DMS79 treated with DMSO at 0.1 percent for 48 hours (cell line): ENCODE results near the gene CERS1.

Source experiments
- DNase-seq: peaks from one replicate; lab custom pipeline; 2025; lab: John Stamatoyannopoulos, UW

Gene CERS1

GRCh38 chr19:18898607-18899408 lies 2.9 kb upstream of the CERS1 start:
- no peak for DNase-seq

DNA sequence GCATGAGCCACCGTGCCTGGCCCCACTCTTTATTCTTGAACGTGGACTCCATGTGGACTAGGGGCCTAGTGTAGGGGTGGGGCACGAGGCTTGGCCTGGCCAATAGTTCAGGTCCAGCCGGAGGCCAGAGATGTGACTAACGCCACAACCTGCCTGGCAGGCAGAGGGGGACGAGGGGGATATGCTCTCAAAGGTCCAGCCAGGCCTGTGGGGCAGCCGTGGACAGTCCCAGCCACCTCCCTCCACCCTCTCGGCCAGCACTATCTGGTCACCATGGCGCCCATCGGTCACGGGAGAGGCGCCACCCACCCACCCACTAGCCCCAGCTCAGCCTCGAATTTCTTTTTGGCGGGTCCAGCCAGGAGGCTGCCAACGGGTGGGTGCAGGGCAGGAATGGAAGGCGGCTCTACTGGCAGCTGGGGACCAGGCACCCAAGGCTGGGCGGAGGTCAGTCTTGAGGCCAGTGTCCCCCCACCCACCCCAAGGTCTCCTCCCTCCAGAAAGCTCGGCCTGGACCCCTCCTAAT lies 2.2 kb upstream of the CERS1 start:
- DNase-seq: no peak

GRCh38 chr19:18897094-18898029 lies 1.4 kb upstream of the CERS1 start:
- no peak for DNase-seq

DNA sequence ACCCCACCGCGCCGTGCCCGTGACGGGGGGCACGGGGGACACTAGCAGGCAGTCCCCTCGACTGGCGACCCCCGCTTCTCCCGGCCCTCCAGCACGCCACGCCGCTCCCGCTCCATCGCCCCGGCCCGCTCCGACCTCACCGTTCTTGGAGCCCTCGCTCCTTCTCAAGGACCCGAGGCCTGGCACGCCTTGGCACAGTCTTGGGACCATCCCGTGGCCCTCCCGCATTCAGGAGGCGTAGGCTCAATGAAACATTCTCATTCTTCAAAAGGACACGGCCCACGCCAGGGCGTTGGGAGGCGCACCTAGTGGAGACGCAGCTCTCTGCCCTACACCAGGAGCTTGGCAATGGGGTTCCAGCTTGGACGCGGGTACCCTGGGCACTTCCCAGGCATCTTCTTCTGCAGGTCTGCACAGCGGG lies 473 bp upstream of the CERS1 start:
- no peak for DNase-seq

DNA sequence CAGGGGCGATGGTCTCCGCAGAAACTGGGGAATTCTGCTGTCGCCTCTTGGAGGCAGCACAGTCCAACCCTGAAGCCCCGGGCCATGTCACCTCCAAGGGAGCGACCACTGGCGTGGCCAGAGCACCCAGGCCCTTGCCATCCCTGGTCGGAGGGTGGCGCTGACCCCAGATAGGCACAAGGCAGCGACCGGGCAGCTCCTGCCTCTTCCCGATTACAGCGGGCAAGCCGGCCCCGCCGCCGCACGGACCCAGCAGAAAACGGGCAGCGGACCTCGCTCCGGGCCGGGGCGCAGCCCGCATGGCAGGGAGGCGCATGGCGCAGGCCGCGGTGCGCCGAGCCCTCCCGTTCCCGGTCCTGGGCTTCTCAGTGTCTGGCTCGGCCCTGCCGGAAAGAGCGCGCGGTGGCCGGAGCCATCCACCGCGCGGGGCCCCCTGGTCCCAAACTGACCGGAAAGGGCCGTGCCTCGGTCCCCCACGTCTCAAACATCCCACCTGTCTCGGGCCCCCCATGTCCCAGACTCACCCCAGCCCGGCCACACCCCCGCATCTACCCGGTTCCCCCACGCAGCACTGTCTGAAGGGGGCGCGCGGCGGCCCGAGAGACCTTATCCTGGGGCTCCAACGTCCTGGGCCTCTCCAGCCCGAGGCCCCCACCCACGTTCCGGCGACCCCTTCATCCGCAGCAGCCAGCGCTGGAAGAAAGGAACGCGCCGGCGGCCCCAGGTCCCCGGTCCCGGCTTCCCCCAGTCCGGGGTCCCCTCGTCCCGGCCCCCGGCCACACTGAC lies 727 bp downstream of the CERS1 start:
- peak; percentile 52 for DNase-seq

GRCh38 chr19:18894254-18895037 lies 1.5 kb downstream of the CERS1 start:
- peak; percentile 77 for DNase-seq

DNA sequence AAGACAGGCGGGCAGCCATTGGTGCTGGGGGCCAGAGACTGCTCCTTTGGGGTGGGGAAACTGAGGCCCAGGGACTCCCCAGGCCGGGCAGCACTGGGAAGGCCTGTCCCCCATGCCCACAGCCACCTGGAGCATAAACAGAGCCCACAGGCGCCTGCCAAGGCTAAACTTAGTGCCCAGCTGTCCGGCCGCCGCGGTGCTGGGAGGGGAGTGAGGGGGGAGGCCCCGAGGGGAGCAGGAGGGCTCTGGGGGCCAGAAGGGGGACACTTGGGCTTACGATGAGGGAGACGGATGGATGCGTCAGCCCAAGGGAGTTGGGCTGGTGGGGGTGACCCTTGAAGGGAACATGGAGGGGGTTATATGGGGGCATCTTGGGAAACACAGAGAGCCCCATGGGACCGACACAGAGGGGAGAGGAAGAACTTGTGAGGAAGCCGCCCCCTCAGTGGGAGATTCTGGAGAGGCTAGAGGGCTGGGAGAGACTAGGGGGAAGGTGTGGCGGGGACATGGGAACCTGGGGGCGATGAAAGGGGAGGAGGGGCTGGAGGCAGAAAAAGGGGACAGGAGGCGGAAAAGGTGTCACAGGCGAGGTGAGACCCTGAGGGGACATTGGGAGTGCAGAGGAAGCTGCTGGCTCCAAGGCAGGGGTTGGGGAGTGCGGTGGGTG lies 2.2 kb downstream of the CERS1 start:
- no peak for DNase-seq

- DNase-seq: no peak
Measured at GRCh38 chr19:18889949-18890745, 5.8 kb downstream of the CERS1 start.

GRCh38 chr19:18886972-18887371 lies 9.0 kb downstream of the CERS1 start:
- no peak for DNase-seq

DNA sequence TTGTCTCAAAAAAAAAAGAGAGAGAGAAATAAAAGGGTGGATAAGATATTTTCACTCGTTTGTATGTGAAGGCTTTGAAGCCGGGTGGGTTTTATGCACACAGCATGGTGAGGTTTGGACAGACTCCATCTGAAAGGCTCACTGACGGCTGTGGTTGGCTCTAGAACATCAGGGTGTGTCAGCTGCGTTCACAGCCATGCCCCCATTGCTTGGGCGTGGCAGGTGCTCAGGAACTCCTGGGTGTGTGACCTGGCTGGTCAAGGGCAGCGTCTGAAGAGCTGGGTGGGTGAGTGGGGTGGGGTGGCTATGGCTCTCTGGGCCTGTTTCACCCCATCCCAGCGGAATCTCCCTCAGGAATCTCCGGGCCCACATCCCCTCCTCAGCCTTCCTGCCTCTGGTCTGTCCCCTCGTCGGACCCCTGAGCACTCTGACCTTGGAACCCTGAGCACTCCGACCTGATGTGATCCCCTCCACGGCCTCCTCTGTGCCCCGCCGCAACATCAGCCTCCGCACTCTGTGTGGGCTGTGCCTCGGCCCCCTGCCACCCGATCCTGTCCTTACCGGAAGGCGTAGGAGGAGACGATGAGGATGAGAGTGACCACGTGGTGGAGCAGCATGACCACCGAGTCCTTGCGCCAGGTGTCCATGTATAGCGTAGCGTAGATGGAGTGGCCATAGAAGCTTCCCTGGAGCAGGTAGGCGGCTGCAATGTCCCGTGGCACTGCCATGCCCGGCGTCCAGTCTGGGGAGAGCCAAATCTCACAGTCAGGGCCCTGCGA lies 12.2 kb downstream of the CERS1 start:
- no peak for DNase-seq

- DNase-seq: no peak
Measured at GRCh38 chr19:18881491-18881890, 14.5 kb downstream of the CERS1 start.

- no peak for DNase-seq
Measured at GRCh38 chr19:18879579-18880373, 16.2 kb downstream of the CERS1 start.

GRCh38 chr19:18878858-18879578 lies 16.9 kb downstream of the CERS1 start:
- DNase-seq: no peak

DNA sequence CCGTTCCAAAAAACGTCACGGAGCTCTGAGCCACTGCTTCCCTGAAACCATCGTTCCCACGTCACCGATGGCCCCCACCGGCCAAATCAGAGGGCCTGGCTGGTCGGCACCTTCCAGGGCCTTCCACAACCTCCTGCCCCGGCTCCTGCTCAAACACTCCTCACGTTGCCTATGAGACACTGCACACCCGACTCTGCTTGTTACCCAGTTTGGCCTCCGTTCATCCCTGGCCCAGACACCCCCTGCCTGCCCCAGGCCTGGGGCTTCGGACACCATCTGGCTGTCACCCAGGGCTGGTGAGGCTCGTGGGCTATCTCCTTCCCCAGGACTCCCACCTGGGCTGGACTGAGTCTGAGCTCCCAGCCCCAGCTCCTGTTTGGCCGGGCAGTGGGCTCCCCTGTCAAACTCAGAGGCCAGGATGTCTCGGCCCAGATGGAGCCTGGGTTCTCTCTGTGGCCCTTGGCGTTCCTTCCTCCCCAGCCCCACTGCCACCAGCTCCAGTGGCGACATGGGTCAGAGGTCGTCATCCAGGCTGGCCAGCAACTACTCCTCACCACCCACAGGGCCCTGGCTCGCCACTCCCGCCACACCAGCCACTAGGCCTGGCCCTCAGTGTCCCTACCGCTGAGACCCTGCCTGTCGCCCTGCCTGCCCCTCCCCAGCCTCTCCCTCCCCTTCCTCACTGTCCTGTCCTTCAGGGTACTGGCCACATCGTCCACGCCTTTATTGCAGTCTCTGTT lies 17.7 kb downstream of the CERS1 start:
- DNase-seq: no peak

DNA sequence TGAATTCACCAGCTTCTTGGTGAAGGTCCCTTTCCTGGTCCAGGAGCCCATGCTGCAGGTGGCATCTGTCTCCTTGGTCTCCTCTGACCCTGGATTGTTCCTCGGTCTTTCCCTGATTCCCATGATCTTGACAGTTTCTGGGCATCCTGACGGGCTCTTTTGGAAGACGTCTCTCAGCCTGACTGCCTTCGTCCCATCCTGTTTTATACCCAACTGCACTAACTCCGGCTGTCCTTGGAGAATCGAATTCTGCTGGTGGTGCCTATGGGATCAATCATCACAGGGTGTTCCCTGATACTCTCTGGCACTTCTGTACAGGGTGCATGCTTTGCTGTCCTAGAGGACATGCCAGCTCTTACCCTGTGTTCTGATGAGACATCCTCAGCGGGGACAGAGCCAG lies 19.1 kb downstream of the CERS1 start:
- DNase-seq: no peak

GRCh38 chr19:18875726-18876125 lies 20.2 kb downstream of the CERS1 start:
- no peak for DNase-seq

GRCh38 chr19:18871543-18871942 lies 24.4 kb downstream of the CERS1 start:
- DNase-seq: no peak
